Liver (tissue), 3 donors: Measurements from ENCODE around the gene XPO5.
A peak's percentile ranks its signal among the peaks of the same experiment; 100 is the strongest.

Experiments used
- EGR1 ChIP-seq, 2 donors: IDR thresholded peaks; 2 replicates each; pipeline ENCODE4 v1.6.1; 2016 to 2018; ENCODE audit warnings: antibody characterized with exemption in 2 of 2, low read depth in 2 of 2
- HNF4A ChIP-seq, 2 donors: conservative IDR thresholded peaks; 2 replicates each; pipeline ENCODE4 v1.6.1; 2016; ENCODE audit warnings: antibody characterized with exemption in 2 of 2, mild to moderate bottlenecking in 2 of 2
- JUND ChIP-seq, 2 donors: IDR thresholded peaks; 2 replicates each; pipeline ENCODE4 v1.6.1; 2016; ENCODE audit warnings: antibody characterized with exemption in 2 of 2
- RAD21 ChIP-seq, 2 donors: IDR thresholded peaks; 2 replicates each; pipeline ENCODE4 v1.6.1; 2016; ENCODE audit warnings: antibody characterized with exemption in 2 of 2, mild to moderate bottlenecking in 2 of 2
- SP1 ChIP-seq: IDR thresholded peaks from 2 replicates; pipeline ENCODE4 v1.6.1; 2018; ENCODE audit warnings: antibody characterized with exemption, mild to moderate bottlenecking
- TAF1 ChIP-seq: conservative IDR thresholded peaks from 2 replicates; pipeline ENCODE4 v1.6.1; 2016; ENCODE audit warnings: antibody characterized with exemption, mild to moderate bottlenecking
- TF ChIP-seq, protein P1 (sequence below): fragments of 150-350 bp; IDR thresholded peaks from 2 replicates; pipeline ENCODE4 v1.5.1; 2017; ENCODE audit warnings: improper control_type of control experiment, low read depth, low read length; ENCODE audit not compliant: missing input control
- TF ChIP-seq, protein P2 (sequence below): IDR thresholded peaks from 2 replicates; pipeline ENCODE4 v1.6.1; 2016; ENCODE audit warnings: antibody characterized with exemption, mild to moderate bottlenecking
- TF ChIP-seq, protein P3 (sequence below): IDR thresholded peaks from 2 replicates; pipeline ENCODE4 v1.6.1; 2016; ENCODE audit warnings: antibody characterized with exemption
- TF ChIP-seq, protein P4 (sequence below): IDR thresholded peaks from 2 replicates; pipeline ENCODE4 v1.6.1; 2016; ENCODE audit warnings: antibody characterized with exemption
- donor health status: healthy.
- donor health status: healthy.

DNA sequence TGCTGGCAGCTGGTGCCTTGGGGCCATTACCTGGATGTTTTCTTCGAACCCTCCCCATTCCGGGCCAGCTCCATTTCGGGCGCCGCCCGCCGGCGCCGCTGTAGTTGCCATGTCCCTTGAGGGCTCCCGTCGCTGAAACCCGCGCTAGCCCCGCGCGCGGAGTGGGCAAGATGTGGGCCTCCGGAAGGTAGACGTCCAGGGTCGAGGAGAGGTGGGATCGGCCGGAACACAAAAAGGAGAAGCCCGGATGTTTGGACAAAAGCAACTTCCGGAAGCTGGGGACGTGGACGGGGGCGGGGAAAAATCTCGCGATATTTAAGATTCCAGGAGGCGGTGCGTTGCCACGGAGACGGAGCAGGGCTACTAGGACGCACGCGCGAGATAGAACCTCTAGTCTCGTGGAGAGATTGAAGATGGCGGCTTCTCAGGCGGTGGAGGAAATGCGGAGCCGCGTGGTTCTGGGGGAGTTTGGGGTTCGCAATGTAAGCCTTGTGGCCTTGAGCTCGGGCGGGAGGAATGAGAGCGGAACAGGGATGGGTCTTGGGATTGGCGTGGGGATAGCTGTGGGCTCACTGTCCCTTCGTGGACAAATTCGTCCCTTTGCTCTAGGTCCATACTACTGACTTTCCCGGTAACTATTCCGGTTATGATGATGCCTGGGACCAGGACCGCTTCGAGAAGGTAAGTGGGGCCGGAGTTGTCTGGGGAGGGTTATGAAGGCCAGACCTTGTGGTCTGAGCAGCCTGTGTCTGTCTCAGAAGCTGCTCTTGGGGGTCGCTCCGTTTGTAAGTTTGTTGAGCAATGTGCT lies 58.9 kb downstream of the XPO5 start, which contains the start of the genes POLR1C and YIPF3:
- no peak for TF ChIP-seq RAD21 (IDR thresholded peaks at IDR 0.05)
- TF ChIP-seq, protein P1, sequence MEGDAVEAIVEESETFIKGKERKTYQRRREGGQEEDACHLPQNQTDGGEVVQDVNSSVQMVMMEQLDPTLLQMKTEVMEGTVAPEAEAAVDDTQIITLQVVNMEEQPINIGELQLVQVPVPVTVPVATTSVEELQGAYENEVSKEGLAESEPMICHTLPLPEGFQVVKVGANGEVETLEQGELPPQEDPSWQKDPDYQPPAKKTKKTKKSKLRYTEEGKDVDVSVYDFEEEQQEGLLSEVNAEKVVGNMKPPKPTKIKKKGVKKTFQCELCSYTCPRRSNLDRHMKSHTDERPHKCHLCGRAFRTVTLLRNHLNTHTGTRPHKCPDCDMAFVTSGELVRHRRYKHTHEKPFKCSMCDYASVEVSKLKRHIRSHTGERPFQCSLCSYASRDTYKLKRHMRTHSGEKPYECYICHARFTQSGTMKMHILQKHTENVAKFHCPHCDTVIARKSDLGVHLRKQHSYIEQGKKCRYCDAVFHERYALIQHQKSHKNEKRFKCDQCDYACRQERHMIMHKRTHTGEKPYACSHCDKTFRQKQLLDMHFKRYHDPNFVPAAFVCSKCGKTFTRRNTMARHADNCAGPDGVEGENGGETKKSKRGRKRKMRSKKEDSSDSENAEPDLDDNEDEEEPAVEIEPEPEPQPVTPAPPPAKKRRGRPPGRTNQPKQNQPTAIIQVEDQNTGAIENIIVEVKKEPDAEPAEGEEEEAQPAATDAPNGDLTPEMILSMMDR = no peak
- TF ChIP-seq, protein P2, sequence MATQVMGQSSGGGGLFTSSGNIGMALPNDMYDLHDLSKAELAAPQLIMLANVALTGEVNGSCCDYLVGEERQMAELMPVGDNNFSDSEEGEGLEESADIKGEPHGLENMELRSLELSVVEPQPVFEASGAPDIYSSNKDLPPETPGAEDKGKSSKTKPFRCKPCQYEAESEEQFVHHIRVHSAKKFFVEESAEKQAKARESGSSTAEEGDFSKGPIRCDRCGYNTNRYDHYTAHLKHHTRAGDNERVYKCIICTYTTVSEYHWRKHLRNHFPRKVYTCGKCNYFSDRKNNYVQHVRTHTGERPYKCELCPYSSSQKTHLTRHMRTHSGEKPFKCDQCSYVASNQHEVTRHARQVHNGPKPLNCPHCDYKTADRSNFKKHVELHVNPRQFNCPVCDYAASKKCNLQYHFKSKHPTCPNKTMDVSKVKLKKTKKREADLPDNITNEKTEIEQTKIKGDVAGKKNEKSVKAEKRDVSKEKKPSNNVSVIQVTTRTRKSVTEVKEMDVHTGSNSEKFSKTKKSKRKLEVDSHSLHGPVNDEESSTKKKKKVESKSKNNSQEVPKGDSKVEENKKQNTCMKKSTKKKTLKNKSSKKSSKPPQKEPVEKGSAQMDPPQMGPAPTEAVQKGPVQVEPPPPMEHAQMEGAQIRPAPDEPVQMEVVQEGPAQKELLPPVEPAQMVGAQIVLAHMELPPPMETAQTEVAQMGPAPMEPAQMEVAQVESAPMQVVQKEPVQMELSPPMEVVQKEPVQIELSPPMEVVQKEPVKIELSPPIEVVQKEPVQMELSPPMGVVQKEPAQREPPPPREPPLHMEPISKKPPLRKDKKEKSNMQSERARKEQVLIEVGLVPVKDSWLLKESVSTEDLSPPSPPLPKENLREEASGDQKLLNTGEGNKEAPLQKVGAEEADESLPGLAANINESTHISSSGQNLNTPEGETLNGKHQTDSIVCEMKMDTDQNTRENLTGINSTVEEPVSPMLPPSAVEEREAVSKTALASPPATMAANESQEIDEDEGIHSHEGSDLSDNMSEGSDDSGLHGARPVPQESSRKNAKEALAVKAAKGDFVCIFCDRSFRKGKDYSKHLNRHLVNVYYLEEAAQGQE = peak; percentile 40
- TF ChIP-seq SP1 = peak; percentile 55
- TF ChIP-seq TAF1 = no peak
- TF ChIP-seq, protein P3, sequence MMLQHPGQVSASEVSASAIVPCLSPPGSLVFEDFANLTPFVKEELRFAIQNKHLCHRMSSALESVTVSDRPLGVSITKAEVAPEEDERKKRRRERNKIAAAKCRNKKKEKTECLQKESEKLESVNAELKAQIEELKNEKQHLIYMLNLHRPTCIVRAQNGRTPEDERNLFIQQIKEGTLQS = no peak
- TF ChIP-seq HNF4A (conservative IDR thresholded peaks at IDR 0.05) = peak in 1 of 2 donors; percentile 8
- TF ChIP-seq, protein P4, sequence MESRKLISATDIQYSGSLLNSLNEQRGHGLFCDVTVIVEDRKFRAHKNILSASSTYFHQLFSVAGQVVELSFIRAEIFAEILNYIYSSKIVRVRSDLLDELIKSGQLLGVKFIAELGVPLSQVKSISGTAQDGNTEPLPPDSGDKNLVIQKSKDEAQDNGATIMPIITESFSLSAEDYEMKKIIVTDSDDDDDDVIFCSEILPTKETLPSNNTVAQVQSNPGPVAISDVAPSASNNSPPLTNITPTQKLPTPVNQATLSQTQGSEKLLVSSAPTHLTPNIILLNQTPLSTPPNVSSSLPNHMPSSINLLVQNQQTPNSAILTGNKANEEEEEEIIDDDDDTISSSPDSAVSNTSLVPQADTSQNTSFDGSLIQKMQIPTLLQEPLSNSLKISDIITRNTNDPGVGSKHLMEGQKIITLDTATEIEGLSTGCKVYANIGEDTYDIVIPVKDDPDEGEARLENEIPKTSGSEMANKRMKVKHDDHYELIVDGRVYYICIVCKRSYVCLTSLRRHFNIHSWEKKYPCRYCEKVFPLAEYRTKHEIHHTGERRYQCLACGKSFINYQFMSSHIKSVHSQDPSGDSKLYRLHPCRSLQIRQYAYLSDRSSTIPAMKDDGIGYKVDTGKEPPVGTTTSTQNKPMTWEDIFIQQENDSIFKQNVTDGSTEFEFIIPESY = peak; percentile 99
- TF ChIP-seq EGR1 (IDR thresholded peaks at IDR 0.05; ENCODE audit: low read depth in 2 of 2) = peak; percentile 88 to 92
- no peak for TF ChIP-seq JUND (IDR thresholded peaks at IDR 0.05)
